OCI-LY7 (cell line): ENCODE measurements around the gene HOXC4.

Source experiments
- EZH2phosphoT487 ChIP-seq: fragments of 200-600 bp; sonication (generic); IDR thresholded peaks from 2 replicates; pipeline ENCODE4 v1.6.1; 2018; ENCODE audit warnings: low read depth, borderline replicate concordance, mild to moderate bottlenecking, mixed run types, antibody characterized with exemption, low read length, moderate library complexity, mixed read lengths
- TF ChIP-seq, protein P1 (sequence below): fragments of 200-600 bp; sonication (generic); conservative IDR thresholded peaks from 2 replicates; pipeline ENCODE4 v1.5.1; 2014; ENCODE audit warnings: mild to moderate bottlenecking, antibody characterized with exemption, low read length, moderate library complexity, mixed read lengths

DNA sequence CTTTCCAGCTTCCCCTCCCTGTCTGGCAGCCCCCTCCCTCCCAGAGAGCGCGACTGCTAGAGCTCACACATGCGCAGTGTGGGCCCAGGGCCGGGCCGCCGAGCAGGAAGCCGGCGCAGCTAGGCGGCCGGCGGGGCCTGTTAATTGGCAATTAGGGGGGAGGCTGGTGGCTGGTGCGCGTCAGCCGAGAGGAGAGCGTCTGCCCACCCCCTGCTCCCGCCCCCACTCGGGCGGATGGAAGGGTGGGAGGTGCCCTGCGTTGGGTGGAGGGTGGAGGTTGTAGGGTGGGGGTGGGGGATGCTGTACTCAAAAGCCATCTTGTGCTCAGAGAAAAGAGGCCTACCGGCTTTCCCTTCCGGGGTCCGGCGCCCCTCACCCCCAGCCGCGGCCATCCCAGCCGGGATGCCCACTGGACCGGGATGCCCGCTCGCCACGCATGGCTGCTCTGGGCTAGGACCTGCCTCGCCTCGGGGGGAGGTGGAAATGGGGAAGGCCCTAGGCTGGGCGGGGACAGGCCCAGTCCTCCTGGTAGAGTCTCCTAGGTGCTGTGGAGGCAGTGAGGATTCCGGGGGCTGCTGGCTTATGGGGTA is 35.7 kb upstream of the HOXC4 start:
- TF ChIP-seq, protein P1, sequence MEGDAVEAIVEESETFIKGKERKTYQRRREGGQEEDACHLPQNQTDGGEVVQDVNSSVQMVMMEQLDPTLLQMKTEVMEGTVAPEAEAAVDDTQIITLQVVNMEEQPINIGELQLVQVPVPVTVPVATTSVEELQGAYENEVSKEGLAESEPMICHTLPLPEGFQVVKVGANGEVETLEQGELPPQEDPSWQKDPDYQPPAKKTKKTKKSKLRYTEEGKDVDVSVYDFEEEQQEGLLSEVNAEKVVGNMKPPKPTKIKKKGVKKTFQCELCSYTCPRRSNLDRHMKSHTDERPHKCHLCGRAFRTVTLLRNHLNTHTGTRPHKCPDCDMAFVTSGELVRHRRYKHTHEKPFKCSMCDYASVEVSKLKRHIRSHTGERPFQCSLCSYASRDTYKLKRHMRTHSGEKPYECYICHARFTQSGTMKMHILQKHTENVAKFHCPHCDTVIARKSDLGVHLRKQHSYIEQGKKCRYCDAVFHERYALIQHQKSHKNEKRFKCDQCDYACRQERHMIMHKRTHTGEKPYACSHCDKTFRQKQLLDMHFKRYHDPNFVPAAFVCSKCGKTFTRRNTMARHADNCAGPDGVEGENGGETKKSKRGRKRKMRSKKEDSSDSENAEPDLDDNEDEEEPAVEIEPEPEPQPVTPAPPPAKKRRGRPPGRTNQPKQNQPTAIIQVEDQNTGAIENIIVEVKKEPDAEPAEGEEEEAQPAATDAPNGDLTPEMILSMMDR = no peak
- TF ChIP-seq EZH2phosphoT487 = no peak
